ENCODE results near the gene CNTNAP2.

DNA sequence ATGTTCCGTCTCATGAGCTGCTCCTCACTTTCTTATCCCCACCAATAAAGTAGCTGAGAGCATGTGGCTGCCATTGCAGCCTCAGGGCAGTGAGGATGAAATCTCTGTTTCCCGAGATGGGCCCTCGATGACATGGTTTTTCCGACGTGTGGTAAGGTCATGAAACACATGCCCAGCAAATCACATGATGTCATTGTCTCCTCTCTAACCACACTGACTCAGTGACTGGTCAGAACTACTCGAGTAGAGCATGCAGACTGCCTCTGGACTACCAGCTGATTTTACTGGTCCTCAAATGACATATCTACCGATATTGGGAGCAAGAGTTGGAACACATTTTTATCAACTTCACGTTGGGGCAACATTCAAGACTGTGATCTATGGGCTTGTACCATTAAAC lies 786.1 kb downstream of the CNTNAP2 start:
- TF ChIP-seq EZH2 (IDR thresholded peaks at IDR 0.05) (no peak), POLR2AphosphoS5 (IDR thresholded peaks at IDR 0.05; ENCODE audit: borderline replicate concordance, low read depth, low read length) (no peak)
